H1 (cell line): ENCODE data around the gene SNED1.

Experiments used
- CREB1 ChIP-seq: IDR thresholded peaks from 2 replicates; pipeline ENCODE4 v1.6.1; 2012; ENCODE audit warnings: inconsistent platforms
- HDAC2 ChIP-seq, 2 experiments: fragments of 300-600 bp in 1 of 2; sonication (generic) in 1 of 2; IDR thresholded peaks; 2 replicates each; pipeline ENCODE4 v1.6.1; 2011 to 2012; ENCODE audit warnings: low read depth in 2 of 2, low read length in 2 of 2, mild to moderate bottlenecking in 2 of 2, moderate library complexity in 2 of 2, borderline replicate concordance in 1 of 2, inconsistent platforms in 1 of 2
- MAX ChIP-seq: IDR thresholded peaks from 2 replicates; pipeline ENCODE4 v1.6.1; 2012; ENCODE audit warnings: inconsistent platforms
- POLR2A ChIP-seq, 2 experiments: IDR thresholded peaks; 1 replicate in 1 of 2; 2 replicates in 1 of 2; pipeline ENCODE4 v1.6.1; 2011; ENCODE audit warnings: low read depth in 2 of 2, low read length in 2 of 2, mild to moderate bottlenecking in 2 of 2; ENCODE audit errors: control extremely low read depth in 1 of 2
- POLR2AphosphoS5 ChIP-seq: IDR thresholded peaks from 2 replicates; pipeline ENCODE4 v1.6.1; 2011; ENCODE audit warnings: low read depth, low read length
- SAP30 ChIP-seq: fragments of 300-600 bp; sonication (generic); IDR thresholded peaks from 2 replicates; pipeline ENCODE4 v1.7.1; 2012; ENCODE audit warnings: low read length, moderate library complexity, mild to moderate bottlenecking, inconsistent platforms; ENCODE audit not compliant: insufficient read depth, insufficient replicate concordance
- SIX5 ChIP-seq: IDR thresholded peaks from 2 replicates; pipeline ENCODE4 v1.6.1; 2011; ENCODE audit warnings: mild to moderate bottlenecking, low read depth, low read length
- SRF ChIP-seq: IDR thresholded peaks from 2 replicates; pipeline ENCODE4 v1.6.1; 2011; ENCODE audit warnings: mild to moderate bottlenecking, low read depth, low read length, moderate library complexity
- TAF1 ChIP-seq: IDR thresholded peaks from 2 replicates; pipeline ENCODE4 v1.6.1; 2011; ENCODE audit warnings: mild to moderate bottlenecking, low read depth, low read length
- TCF12 ChIP-seq: IDR thresholded peaks from 2 replicates; pipeline ENCODE4 v1.6.1; 2011; ENCODE audit warnings: low read depth, mild to moderate bottlenecking, low read length
- TEAD4 ChIP-seq: IDR thresholded peaks from 2 replicates; pipeline ENCODE4 v1.6.1; 2012; ENCODE audit warnings: low read depth, low read length, inconsistent platforms, mixed read lengths
- YY1 ChIP-seq: IDR thresholded peaks from 2 replicates; pipeline ENCODE4 v1.6.1; 2011; ENCODE audit warnings: low read depth, mild to moderate bottlenecking, low read length
- ZNF274 ChIP-seq: IDR thresholded peaks from 2 replicates; pipeline ENCODE4 v1.7.0; 2012; ENCODE audit warnings: low read length, borderline replicate concordance; ENCODE audit errors: extremely low read depth
- TF ChIP-seq, protein P1 (sequence below), 3 experiments: IDR thresholded peaks; 1 replicate in 2 of 3; 2 replicates in 1 of 3; pipeline versions ENCODE4 v1.5.1 to v1.6.1; 2011; ENCODE audit warnings: low read length in 3 of 3, mild to moderate bottlenecking in 3 of 3, inconsistent platforms in 2 of 3, low read depth in 1 of 3, moderate library complexity in 1 of 3; ENCODE audit not compliant: insufficient read depth in 1 of 3; ENCODE audit errors: control extremely low read depth in 1 of 3

DNA sequence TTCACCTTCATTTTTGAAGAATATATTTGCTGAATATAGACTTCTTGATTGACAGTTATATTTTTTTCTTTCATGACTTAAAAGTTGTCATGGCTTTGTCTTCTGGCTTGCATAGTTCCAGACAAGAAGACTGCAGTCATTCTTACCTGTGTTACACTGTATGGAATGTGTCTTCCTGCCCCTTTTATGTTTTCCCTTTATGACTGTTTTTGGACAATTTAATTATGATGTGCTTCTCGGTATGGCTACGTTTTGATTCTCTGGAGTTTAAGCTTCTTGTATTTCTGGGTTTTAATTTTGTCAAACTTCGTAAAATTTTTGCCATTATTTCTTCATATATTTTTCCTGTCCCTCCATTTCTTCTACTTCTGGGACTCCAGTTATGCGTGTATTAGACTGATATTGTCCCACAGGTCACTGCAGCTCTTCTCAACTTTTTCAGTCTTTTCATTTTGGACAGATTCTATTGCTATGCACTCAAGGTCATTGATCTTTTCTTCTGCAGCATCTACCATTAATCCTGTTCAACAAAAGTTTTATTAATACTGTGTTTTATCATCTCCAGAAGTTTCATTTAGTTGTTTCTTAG lies 86.5 kb downstream of the SNED1 start:
- TF ChIP-seq CREB1 (no peak), SAP30 (no peak), YY1 (no peak), SIX5 (no peak), ZNF274 (no peak), POLR2AphosphoS5 (no peak), SRF (no peak), TEAD4 (no peak), TCF12 (no peak), POLR2A (IDR thresholded peaks at IDR 0.05; ENCODE audit: control extremely low read depth in 1 of 2, low read depth in 2 of 2, low read length in 2 of 2) (no peak), TAF1 (no peak), MAX (no peak), HDAC2 (IDR thresholded peaks at IDR 0.05; ENCODE audit: borderline replicate concordance in 1 of 2, low read depth in 2 of 2, low read length in 2 of 2) (no peak)
- TF ChIP-seq, protein P1, sequence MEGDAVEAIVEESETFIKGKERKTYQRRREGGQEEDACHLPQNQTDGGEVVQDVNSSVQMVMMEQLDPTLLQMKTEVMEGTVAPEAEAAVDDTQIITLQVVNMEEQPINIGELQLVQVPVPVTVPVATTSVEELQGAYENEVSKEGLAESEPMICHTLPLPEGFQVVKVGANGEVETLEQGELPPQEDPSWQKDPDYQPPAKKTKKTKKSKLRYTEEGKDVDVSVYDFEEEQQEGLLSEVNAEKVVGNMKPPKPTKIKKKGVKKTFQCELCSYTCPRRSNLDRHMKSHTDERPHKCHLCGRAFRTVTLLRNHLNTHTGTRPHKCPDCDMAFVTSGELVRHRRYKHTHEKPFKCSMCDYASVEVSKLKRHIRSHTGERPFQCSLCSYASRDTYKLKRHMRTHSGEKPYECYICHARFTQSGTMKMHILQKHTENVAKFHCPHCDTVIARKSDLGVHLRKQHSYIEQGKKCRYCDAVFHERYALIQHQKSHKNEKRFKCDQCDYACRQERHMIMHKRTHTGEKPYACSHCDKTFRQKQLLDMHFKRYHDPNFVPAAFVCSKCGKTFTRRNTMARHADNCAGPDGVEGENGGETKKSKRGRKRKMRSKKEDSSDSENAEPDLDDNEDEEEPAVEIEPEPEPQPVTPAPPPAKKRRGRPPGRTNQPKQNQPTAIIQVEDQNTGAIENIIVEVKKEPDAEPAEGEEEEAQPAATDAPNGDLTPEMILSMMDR (IDR thresholded peaks at IDR 0.05; ENCODE audit: control extremely low read depth in 1 of 3, insufficient read depth in 1 of 3, low read depth in 1 of 3, low read length in 3 of 3): no peak
